H9 (cell line): ENCODE measurements around the gene PRSS2. TPM values are rescaled to one million over a fixed set of nuclear protein-coding genes. Genes with fewer than 3 reads are reported as not detected.

Experiments used
- DNase-seq: peaks from one replicate; pipeline ENCODE4 v3.0.0-alpha.2; 2017
- H2AFZ ChIP-seq: one replicate; pipeline ENCODE4 v1.6.1; 2013; ENCODE audit warnings: mild to moderate bottlenecking, low read length, control low read depth, moderate library complexity
- H2AK5ac ChIP-seq: 2 replicates; pipeline ENCODE4 v1.6.1; 2013; ENCODE audit warnings: low read length, control low read depth, mixed read lengths; ENCODE audit not compliant: insufficient read length
- H2BK120ac ChIP-seq: one replicate; pipeline ENCODE4 v1.6.1; 2013; ENCODE audit warnings: low read depth, mild to moderate bottlenecking, low read length, control low read depth, inconsistent platforms; ENCODE audit not compliant: poor library complexity, severe bottlenecking
- H2BK12ac ChIP-seq: 2 replicates; pipeline ENCODE4 v1.6.1; 2013; ENCODE audit warnings: low read length, control low read depth, mixed read lengths, low read depth; ENCODE audit not compliant: insufficient read length
- H2BK15ac ChIP-seq: 2 replicates; pipeline ENCODE4 v1.6.1; 2013; ENCODE audit warnings: low read depth, low read length, control low read depth
- H2BK20ac ChIP-seq: one replicate; pipeline ENCODE4 v1.6.1; 2013; ENCODE audit warnings: low read depth, mild to moderate bottlenecking, low read length, control low read depth, inconsistent platforms; ENCODE audit not compliant: poor library complexity, severe bottlenecking
- H2BK5ac ChIP-seq: 2 replicates; pipeline ENCODE4 v1.6.1; 2013; ENCODE audit warnings: low read length, control low read depth, mixed read lengths; ENCODE audit not compliant: insufficient read length
- H3K14ac ChIP-seq: 2 replicates; pipeline ENCODE4 v1.6.1; 2013; ENCODE audit warnings: low read length, control low read depth; ENCODE audit not compliant: insufficient read depth
- H3K18ac ChIP-seq: 2 replicates; pipeline ENCODE4 v1.6.1; 2013; ENCODE audit warnings: low read depth, mild to moderate bottlenecking, mixed read lengths, low read length, control low read depth; ENCODE audit not compliant: insufficient read length
- H3K23ac ChIP-seq: 2 replicates; pipeline ENCODE4 v1.6.1; 2013; ENCODE audit warnings: low read length, control low read depth, mixed read lengths, low read depth; ENCODE audit not compliant: insufficient read length
- H3K23me2 ChIP-seq: 2 replicates; pipeline ENCODE4 v1.6.1; 2013; ENCODE audit warnings: low read depth, mild to moderate bottlenecking, mixed read lengths, low read length, control low read depth; ENCODE audit not compliant: insufficient read length, poor library complexity, severe bottlenecking
- H3K27ac ChIP-seq: 2 replicates; pipeline ENCODE4 v1.5.1; 2013; ENCODE audit warnings: low read length, control low read depth, mixed read lengths, low read depth; ENCODE audit not compliant: insufficient read length
- H3K27me3 ChIP-seq: 2 replicates; pipeline ENCODE4 v1.6.1; 2013; ENCODE audit warnings: low read length, control low read depth, inconsistent platforms; ENCODE audit not compliant: insufficient read depth
- H3K4ac ChIP-seq: 2 replicates; pipeline ENCODE4 v1.6.1; 2013; ENCODE audit warnings: low read depth, mild to moderate bottlenecking, control low read depth, inconsistent platforms, low read length, moderate library complexity
- H3K4me1 ChIP-seq: 2 replicates; pipeline ENCODE4 v1.6.1; 2013; ENCODE audit warnings: low read length, control low read depth, inconsistent platforms; ENCODE audit not compliant: insufficient read depth
- H3K4me2 ChIP-seq: 2 replicates; pipeline ENCODE4 v1.6.1; 2013; ENCODE audit warnings: low read length, control low read depth, mixed read lengths; ENCODE audit not compliant: insufficient read length, insufficient read depth
- H3K56ac ChIP-seq: 2 replicates; pipeline ENCODE4 v1.6.1; 2013; ENCODE audit warnings: low read depth, mild to moderate bottlenecking, mixed read lengths, low read length, control low read depth; ENCODE audit not compliant: insufficient read length
- H3K79me1 ChIP-seq: 2 replicates; pipeline ENCODE4 v1.6.1; 2013; ENCODE audit warnings: low read depth, mild to moderate bottlenecking, moderate library complexity, low read length, control low read depth, inconsistent platforms; ENCODE audit not compliant: insufficient read depth, poor library complexity, severe bottlenecking
- H3K79me2 ChIP-seq: 2 replicates; pipeline ENCODE4 v1.6.1; 2013; ENCODE audit warnings: low read length, control low read depth, inconsistent platforms; ENCODE audit not compliant: insufficient read depth
- H3K9ac ChIP-seq: 2 replicates; pipeline ENCODE4 v1.6.1; 2013; ENCODE audit warnings: low read length, control low read depth, mixed read lengths; ENCODE audit not compliant: insufficient read length; ENCODE audit errors: extremely low read depth
- H3K9me3 ChIP-seq: one replicate; pipeline ENCODE4 v1.6.1; 2013; ENCODE audit warnings: low read depth, low read length, inconsistent platforms; ENCODE audit not compliant: control insufficient read depth
- H3T11ph ChIP-seq: one replicate; pipeline ENCODE4 v1.6.1; 2013; ENCODE audit warnings: mild to moderate bottlenecking, low read length, control low read depth, inconsistent platforms
- H4K20me1 ChIP-seq: one replicate; pipeline ENCODE4 v1.6.1; 2013; ENCODE audit not compliant: control insufficient read depth, insufficient read length, insufficient read depth
- H4K5ac ChIP-seq: 2 replicates; pipeline ENCODE4 v1.6.1; 2013; ENCODE audit warnings: low read depth, mild to moderate bottlenecking, mixed read lengths, low read length, control low read depth; ENCODE audit not compliant: insufficient read length
- H4K8ac ChIP-seq: replicated peaks from 2 replicates; pipeline ENCODE4 v1.6.1; 2013; ENCODE audit warnings: low read length, control low read depth, mixed read lengths, low read depth; ENCODE audit not compliant: insufficient read length
- H4K91ac ChIP-seq: 2 replicates; pipeline ENCODE4 v1.6.1; 2013; ENCODE audit warnings: low read depth, mild to moderate bottlenecking, moderate library complexity, mixed read lengths, low read length, control low read depth; ENCODE audit not compliant: insufficient read length
- H3K27ac Mint-ChIP-seq, 3 experiments: 2 replicates in 2 of 3; 3 replicates in 1 of 3; pipeline ENCODE4 v1.8.0; 2020 to 2021; ENCODE audit warnings: mixed read lengths in 3 of 3, mild to moderate bottlenecking in 1 of 3, moderate library complexity in 1 of 3
- H3K27me3 Mint-ChIP-seq: 2 replicates; pipeline ENCODE4 v1.8.0; 2021; ENCODE audit warnings: low read depth, mild to moderate bottlenecking, moderate library complexity, mixed read lengths
- H3K36me3 Mint-ChIP-seq, 3 experiments: 2 replicates in 2 of 3; 3 replicates in 1 of 3; pipeline ENCODE4 v1.8.0; 2020 to 2021; ENCODE audit warnings: low read depth in 3 of 3, mixed read lengths in 3 of 3; ENCODE audit not compliant: insufficient read depth in 1 of 3
- H3K4me1 Mint-ChIP-seq, 2 experiments: 2 replicates each; pipeline ENCODE4 v1.8.0; 2020; ENCODE audit warnings: mixed read lengths in 2 of 2
- H3K4me3 Mint-ChIP-seq, 2 experiments: 2 replicates in 1 of 2; 3 replicates in 1 of 2; pipeline ENCODE4 v1.8.0; 2020 to 2021; ENCODE audit warnings: mild to moderate bottlenecking in 2 of 2, mixed read lengths in 2 of 2, moderate library complexity in 1 of 2
- H3K9me3 Mint-ChIP-seq, 2 experiments: 2 replicates in 1 of 2; 3 replicates in 1 of 2; pipeline ENCODE4 v1.8.0; 2020; ENCODE audit warnings: mild to moderate bottlenecking in 2 of 2, mixed read lengths in 2 of 2, moderate library complexity in 1 of 2
- WGBS: extraction: QIAGEN DNeasy Blood & Tissue Kit; methylation state at CpG from one replicate; pipeline ENCODE4 v1.1.7; 2013; ENCODE audit warnings: missing lambda C conversion rate, low lambda C conversion rate, mixed read lengths; ENCODE audit not compliant: insufficient read length; ENCODE audit errors: extremely low coverage; 5-methylcytosine and 5-hydroxymethylcytosine counted together
- total RNA-seq: library from RNA; stranded (reverse); gene quantifications from 2 replicates; pipeline ENCODE4 v1.2.1, GENCODE V29; 2021
- TF ChIP-seq, protein P1 (sequence below): fragments of 200-600 bp; sonication (generic); conservative IDR thresholded peaks from 3 replicates; pipeline ENCODE4 v1.8.0; 2021; ENCODE audit warnings: antibody characterized with exemption, mild to moderate bottlenecking

PRSS2 gene
- total RNA-seq, 1 experiment from 2014 or later: not detected

- Histone ChIP-seq H2BK20ac (no peak overlapping the region), H3K23me2 (no peaks in the 10 kb centered on the region), H3K4ac (no peak overlapping the region), H2BK5ac (no peak overlapping the region), H2BK12ac (no peak overlapping the region), H2AFZ (no peak overlapping the region), H3K79me2 (no peaks in the 10 kb centered on the region), H3K79me1 (no peaks in the 10 kb centered on the region), H3K23ac (no peak overlapping the region), H2AK5ac (no peak overlapping the region), H3K56ac (no peak overlapping the region), H3K27me3 (no peaks in the 10 kb centered on the region), H4K91ac (no peak overlapping the region), H2BK15ac (no peak overlapping the region), H4K8ac (no peak overlapping the region), H3K18ac (no peak overlapping the region), H2BK120ac (no peak overlapping the region), H3K9ac (no peak overlapping the region), H3K9me3 (no peaks in the 10 kb centered on the region), H4K20me1 (no peaks in the 10 kb centered on the region), H3T11ph (no peak overlapping the region), H3K4me1 (no peaks in the 10 kb centered on the region), H3K4me2 (no peak overlapping the region), H4K5ac (no peak overlapping the region), H3K27ac (no peak overlapping the region), H3K14ac (no peak overlapping the region)
- H3K27me3 Mint-ChIP-seq: peaks cover 76% of the 10 kb centered on the region
- no CpG with 5 or more reads among the region's 4 CpGs for WGBS
- TF ChIP-seq, protein P1, sequence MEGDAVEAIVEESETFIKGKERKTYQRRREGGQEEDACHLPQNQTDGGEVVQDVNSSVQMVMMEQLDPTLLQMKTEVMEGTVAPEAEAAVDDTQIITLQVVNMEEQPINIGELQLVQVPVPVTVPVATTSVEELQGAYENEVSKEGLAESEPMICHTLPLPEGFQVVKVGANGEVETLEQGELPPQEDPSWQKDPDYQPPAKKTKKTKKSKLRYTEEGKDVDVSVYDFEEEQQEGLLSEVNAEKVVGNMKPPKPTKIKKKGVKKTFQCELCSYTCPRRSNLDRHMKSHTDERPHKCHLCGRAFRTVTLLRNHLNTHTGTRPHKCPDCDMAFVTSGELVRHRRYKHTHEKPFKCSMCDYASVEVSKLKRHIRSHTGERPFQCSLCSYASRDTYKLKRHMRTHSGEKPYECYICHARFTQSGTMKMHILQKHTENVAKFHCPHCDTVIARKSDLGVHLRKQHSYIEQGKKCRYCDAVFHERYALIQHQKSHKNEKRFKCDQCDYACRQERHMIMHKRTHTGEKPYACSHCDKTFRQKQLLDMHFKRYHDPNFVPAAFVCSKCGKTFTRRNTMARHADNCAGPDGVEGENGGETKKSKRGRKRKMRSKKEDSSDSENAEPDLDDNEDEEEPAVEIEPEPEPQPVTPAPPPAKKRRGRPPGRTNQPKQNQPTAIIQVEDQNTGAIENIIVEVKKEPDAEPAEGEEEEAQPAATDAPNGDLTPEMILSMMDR: no peak
- H3K36me3 Mint-ChIP-seq: peaks cover 7 to 10% (median 8%) of the 10 kb centered on the region in 3 experiments
- no peak overlapping the region for H3K4me3 Mint-ChIP-seq
- no peak for DNase-seq
- no peaks in the 10 kb centered on the region for H3K9me3 Mint-ChIP-seq
- peaks cover 6 to 18% of the 10 kb centered on the region in 2 experiments for H3K4me1 Mint-ChIP-seq
- no peak overlapping the region for H3K27ac Mint-ChIP-seq
Measured at GRCh38 chr7:142804728-142805207, 34.0 kb downstream of the PRSS2 start.
